GM18526 (cell line): ENCODE measurements around the gene TOMM20L.
A peak's percentile ranks its signal among the peaks of the same experiment; 100 is the strongest.

Source experiments
- POLR2A ChIP-seq: IDR thresholded peaks from 3 replicates; pipeline ENCODE4 v1.6.1; 2011; ENCODE audit not compliant: insufficient read length; ENCODE audit errors: extremely low read depth

TOMM20L gene

DNA sequence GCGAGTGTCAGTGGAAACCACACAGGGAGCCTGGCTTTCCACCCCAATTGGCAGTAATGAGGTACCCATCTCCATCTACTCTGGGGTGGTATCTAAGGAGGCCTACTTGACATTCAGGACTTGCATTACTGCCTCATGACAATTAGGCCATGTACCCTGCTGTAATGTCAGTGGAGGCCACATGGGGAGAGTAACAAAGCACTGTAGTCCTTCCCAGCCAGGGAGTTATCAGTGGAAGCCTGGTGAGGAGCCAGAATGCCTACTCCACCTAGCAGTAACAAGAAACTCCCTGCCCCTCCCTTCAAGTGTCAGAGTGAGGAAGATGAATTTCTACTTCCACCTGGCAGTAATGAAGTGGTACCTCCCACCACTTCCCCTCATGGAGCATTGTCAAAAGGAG, 19.1 kb downstream of the TOMM20L start:
- no peak for TF ChIP-seq POLR2A

DNA sequence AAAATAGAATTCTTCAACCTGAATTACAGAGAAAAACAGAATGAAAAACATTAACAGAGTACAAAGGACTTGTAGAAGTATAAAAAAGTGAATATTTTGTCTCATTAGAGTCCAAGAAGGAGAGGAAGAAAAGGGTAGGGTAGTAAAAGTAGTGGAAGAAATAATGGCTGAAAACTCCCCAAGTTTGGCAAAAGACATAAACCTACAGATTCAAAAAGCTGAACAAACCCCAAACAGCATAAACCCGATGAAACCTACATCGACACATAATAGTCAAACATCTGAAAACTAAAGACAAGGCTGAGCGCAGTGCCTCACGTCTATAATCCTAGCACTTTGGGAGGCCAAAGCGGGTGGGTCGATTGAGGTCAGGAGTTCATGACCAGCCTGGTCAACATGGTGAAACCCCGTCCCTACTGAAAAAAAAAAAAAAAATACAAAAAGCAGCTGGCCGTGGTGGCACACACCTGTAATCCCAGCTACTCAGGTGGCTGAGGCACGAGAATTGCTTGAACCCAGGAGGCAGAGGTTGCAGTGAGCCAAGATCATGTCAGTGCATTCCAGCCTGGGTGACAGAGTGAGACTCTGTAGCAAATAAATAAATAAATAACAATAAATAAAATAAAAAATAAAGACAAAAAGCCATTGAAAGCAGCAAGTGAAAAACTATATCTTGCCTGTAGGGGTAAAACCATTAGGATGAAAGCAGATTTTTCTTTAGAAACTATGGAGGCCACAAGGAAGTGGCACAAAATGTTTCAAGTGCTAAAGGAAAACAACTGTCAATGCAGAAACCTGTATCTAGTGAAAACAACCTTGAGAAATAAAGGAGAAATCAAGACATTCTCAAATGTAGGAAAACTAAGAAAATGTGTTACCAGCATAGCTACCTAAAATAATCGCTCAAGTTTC, 20.2 kb downstream of the TOMM20L start:
- TF ChIP-seq POLR2A, result no peak

DNA sequence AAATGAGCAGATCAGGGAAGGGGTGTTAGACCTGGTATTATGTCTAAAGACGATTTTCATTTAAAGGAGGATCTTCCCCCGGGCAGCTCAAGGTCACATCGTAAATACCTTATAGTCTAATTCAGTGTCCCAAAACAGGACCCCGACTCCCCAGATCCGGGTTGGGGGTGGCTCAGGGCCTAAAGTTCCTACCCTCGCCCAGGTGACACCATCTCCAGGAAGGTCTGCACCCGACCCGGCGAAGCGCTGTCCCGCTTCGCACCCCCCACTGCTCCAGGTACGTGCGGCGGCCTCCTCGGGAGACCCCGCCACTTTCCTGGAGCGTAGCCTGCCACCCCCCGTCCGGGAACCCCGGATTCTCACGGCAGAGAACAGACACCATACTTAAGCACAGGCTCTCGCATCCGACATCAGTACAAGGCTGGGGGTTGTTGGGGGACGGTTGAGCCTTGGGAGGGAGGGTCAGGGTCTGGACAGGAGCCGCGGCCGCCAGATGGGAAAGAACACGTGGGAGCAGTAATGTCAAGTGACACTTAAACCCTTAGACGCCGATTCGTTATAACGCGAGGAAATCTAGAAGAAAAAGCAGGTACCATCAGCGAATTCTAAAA, 31.0 kb downstream of the TOMM20L start:
- TF ChIP-seq POLR2A, result peak; percentile 45

GRCh38 chr14:58427281-58428117, 31.8 kb downstream of the TOMM20L start, which contains the start of the genes KIAA0586 and TIMM9:
Gene KIAA0586, plus strand, starts transcription at chr14:58427719. Its CDS starts 546 bp downstream, at chr14:58428265.
Gene TIMM9, minus strand, starts transcription at chr14:58427531. Its CDS starts 15,586 bp downstream, at chr14:58411945.
- peak; percentile 77 for TF ChIP-seq POLR2A

DNA sequence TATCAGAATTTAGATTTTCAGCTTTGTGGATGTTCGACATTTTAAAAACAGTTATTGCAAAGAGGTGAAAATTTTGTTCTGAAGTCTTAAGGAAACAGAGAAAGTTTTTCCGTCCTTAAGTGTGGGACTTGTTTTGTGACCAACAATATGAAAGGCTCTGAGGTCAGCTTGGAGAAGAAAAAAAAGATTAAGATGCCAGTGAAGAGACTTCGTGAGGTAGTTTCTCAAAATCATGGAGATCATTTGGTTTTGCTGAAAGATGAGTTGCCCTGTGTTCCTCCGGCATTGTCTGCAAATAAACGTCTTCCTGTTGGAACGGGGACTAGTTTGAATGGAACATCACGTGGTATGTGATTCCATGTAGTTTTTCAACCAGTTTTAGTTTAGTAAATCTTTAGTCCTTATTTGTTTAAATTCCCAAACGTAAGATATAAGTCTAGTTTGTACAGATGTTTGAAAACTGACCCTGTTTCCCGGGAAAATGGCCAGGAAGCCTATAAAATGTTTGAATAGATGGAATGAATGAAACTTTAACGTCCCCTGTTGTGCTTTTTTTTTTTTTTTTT, 32.5 kb downstream of the TOMM20L start:
- no peak for TF ChIP-seq POLR2A

DNA sequence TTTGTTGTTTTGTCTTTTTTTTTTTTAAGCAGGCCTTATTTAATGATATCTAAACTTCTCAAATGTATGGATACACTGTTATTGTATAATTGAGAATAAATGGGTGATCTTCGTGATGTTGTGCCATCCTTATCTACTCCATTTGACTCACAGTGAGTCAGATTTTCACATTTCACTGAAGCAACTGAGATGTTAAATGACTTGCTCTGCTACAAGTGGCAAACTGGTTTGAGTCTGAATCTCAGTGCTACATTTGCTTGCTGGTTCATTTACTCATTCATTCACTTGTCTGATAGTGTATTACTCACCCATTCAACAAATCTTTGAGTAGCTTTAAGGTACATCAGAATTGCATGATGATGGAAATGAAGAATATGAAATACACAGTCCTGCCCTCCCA, 34.4 kb downstream of the TOMM20L start:
- no peak for TF ChIP-seq POLR2A

- TF ChIP-seq POLR2A, result no peak
Observed at GRCh38 chr14:58439476-58439875, 43.7 kb downstream of the TOMM20L start.

DNA sequence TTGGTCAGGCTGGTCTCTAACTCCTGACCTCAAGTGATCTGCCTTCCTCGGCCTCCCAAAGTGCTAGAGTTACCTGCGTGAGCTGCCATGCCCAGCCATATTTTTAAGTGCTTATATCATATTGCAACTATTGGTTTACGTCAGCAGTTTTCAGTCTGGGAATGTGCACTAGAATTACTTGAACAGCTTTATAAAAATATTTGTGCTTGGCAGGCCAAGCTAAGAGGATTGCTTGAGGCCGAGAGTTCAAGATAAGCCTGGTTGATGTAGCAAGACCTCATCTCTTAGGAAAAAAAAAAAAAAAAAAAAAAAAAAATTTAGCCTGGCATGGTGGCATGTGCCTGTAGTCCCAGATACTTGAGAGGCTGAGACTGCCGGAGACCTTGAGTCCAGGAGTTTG, 48.9 kb downstream of the TOMM20L start:
- TF ChIP-seq POLR2A, result no peak

DNA sequence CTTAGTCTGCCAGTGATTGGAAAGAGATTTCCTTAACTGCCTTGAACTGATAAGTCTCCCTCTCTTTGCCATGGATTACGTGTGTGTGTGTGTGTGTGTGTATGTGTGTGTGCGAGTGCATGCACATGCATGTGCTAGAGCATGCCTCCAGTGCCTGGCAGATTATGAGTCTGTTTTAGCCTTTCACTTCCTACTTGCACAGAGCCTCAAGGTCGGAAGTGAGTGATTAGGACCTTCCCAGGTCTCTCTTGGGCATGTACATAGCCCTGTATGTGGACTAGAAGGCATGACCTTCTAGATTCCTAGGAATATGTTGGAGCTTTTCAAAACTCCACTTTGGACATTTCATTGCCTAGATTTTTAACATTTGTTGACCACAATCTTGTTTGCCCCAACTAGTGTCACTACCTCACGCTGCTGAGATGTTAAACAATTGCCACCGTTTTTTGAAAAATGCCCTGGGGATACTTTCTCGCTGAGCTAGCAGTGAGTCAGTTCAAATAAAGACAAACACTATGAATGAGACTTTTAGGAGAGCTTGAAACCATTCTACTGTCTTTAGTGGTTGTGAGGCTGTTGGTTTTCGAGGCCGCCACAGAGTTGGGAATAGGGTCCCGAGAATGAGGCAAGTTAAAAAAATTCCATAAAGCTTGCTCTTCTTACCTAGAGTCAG, 60.0 kb downstream of the TOMM20L start:
- TF ChIP-seq POLR2A, result no peak
